Natural killer cell (primary cell): ENCODE data around the gene WNT6. TPM values are rescaled to one million over a fixed set of nuclear protein-coding genes. Genes with fewer than 3 reads are reported as not detected.

Source experiments
- ATAC-seq, 3 donors: fragments of 150-1000 bp in 2 of 3; fragments of 200-7000 bp in 1 of 3; cut with Tn5 transposase; 1 replicate in 1 of 3; 2 replicates in 2 of 3; pipeline ENCODE4 v1.10.0; 2021; ENCODE audit warnings: mild to moderate bottlenecking in 2 of 3, moderate library complexity in 2 of 3
- DNase-seq, 2 donors: peaks; one replicate each; pipeline versions ENCODE4 v3.0.0 to v3.0.0-alpha.2; 2013 to 2021; ENCODE audit warnings: mixed read lengths in 1 of 2
- H3K27ac ChIP-seq: one replicate; pipeline ENCODE4 v1.5.1; 2013; ENCODE audit warnings: mild to moderate bottlenecking, low read length
- H3K27me3 ChIP-seq: one replicate; pipeline ENCODE4 v1.6.1; 2013; ENCODE audit warnings: low read length; ENCODE audit not compliant: control insufficient read depth, insufficient read depth
- H3K36me3 ChIP-seq: one replicate; pipeline ENCODE4 v1.6.1; 2013; ENCODE audit warnings: low read length; ENCODE audit not compliant: control insufficient read depth, insufficient read depth
- H3K4me1 ChIP-seq: one replicate; pipeline ENCODE4 v1.6.1; 2013; ENCODE audit warnings: low read length; ENCODE audit not compliant: control insufficient read depth, insufficient read depth
- H3K4me3 ChIP-seq: one replicate; pipeline ENCODE4 v1.5.1; 2013; ENCODE audit warnings: low read length
- H3K9me3 ChIP-seq: one replicate; pipeline ENCODE4 v1.6.1; 2013; ENCODE audit warnings: low read length; ENCODE audit not compliant: control insufficient read depth, insufficient read depth
- H3K27ac Mint-ChIP-seq, 2 donors: one replicate each; pipeline ENCODE4 v1.8.0; 2022; ENCODE audit warnings: mild to moderate bottlenecking in 2 of 2, mixed read lengths in 2 of 2, moderate library complexity in 1 of 2
- H3K27me3 Mint-ChIP-seq, 2 donors: one replicate each; pipeline ENCODE4 v1.8.0; 2022; ENCODE audit warnings: low read depth in 2 of 2, mixed read lengths in 2 of 2
- H3K36me3 Mint-ChIP-seq: one replicate; pipeline ENCODE4 v1.8.0; 2022; ENCODE audit warnings: mixed read lengths
- H3K4me1 Mint-ChIP-seq, 2 donors: one replicate each; pipeline ENCODE4 v1.8.0; 2022; ENCODE audit warnings: mixed read lengths in 2 of 2
- H3K4me3 Mint-ChIP-seq: one replicate; pipeline ENCODE4 v1.8.0; 2022; ENCODE audit warnings: mild to moderate bottlenecking, moderate library complexity, mixed read lengths
- H3K9me3 Mint-ChIP-seq, 2 donors: one replicate each; pipeline ENCODE4 v1.8.0; 2022; ENCODE audit warnings: mixed read lengths in 2 of 2
- CTCF ChIP-seq: fragments of 200-600 bp; IDR thresholded peaks from one replicate; pipeline ENCODE4 v1.8.0; 2022; ENCODE audit warnings: antibody characterized with exemption
- WGBS: methylation state at CpG from one replicate; pipeline ENCODE4 v1.1.7; 2013; ENCODE audit warnings: missing lambda C conversion rate; ENCODE audit not compliant: insufficient coverage; 5-methylcytosine and 5-hydroxymethylcytosine counted together
- intact Hi-C: fragments of 100-400 bp; cut with micrococcal nuclease; formaldehyde crosslinking; loops from one replicate; pipeline ENCODE4 v1.14.2; 2022
- total RNA-seq, 4 donors: library from RNA; stranded (reverse); fragments of 120-200 nt in 1 of 4; gene quantifications; one replicate each; pipeline versions ENCODE4 v1.2.3 to v1.2.4, GENCODE V29; 2013 to 2022

The WNT6 gene
- total RNA-seq, 3 donors from 2014 or later (not counting 1 experiment from before 2014, with no cell fraction given): not detected

- no peak overlapping the region for H3K27ac Mint-ChIP-seq
- H3K4me3 Mint-ChIP-seq: no peak overlapping the region
- DNase-seq: no peak
- Histone ChIP-seq H3K4me1 (no peaks in the 10 kb centered on the region), H3K27me3 (no peaks in the 10 kb centered on the region), H3K27ac (no peak overlapping the region), H3K36me3 (no peaks in the 10 kb centered on the region), H3K9me3 (no peaks in the 10 kb centered on the region), H3K4me3 (no peak overlapping the region)
- no peaks in the 10 kb centered on the region for H3K4me1 Mint-ChIP-seq
- H3K27me3 Mint-ChIP-seq: peaks cover 15 to 31% of the 10 kb centered on the region in 2 donors
- no peaks in the 10 kb centered on the region for H3K36me3 Mint-ChIP-seq
- no peak for ATAC-seq
- 90% methylated on average over 21 of the region's 21 CpGs for WGBS
- H3K9me3 Mint-ChIP-seq: no peaks in the 10 kb centered on the region
- TF ChIP-seq CTCF: no peak
- intact Hi-C loops: no loop called here
Measured at GRCh38 chr2:218812096-218812815, 47.3 kb upstream of the WNT6 start.

GRCh38 chr2:218812861-218813260 lies 46.7 kb upstream of the WNT6 start:
- Mint-ChIP-seq H3K27ac (no peak overlapping the region), H3K4me3 (no peak overlapping the region), H3K4me1 (no peaks in the 10 kb centered on the region), H3K27me3 (peaks cover 19 to 31% of the 10 kb centered on the region in 2 donors), H3K36me3 (no peaks in the 10 kb centered on the region), H3K9me3 (no peaks in the 10 kb centered on the region)
- Histone ChIP-seq H3K36me3 (no peaks in the 10 kb centered on the region), H3K4me3 (no peak overlapping the region), H3K4me1 (no peaks in the 10 kb centered on the region), H3K27me3 (no peaks in the 10 kb centered on the region), H3K9me3 (no peaks in the 10 kb centered on the region), H3K27ac (no peak overlapping the region)
- no peak for DNase-seq
- 87% methylated on average over 4 of the region's 5 CpGs for WGBS
- no peak for ATAC-seq
- no peak for TF ChIP-seq CTCF
- intact Hi-C loops: no loop called here

- H3K9me3 Mint-ChIP-seq: no peaks in the 10 kb centered on the region
- WGBS: 75% methylated on average over 11 of the region's 11 CpGs
Measured at GRCh38 chr2:218813771-218814460, 45.7 kb upstream of the WNT6 start.

More at GRCh38 chr2:218813771-218814460, 45.7 kb upstream of the WNT6 start:
- intact Hi-C loops: no loop called here
- no peak overlapping the region for H3K4me3 ChIP-seq
- Mint-ChIP-seq H3K27ac (no peak overlapping the region), H3K27me3 (peaks cover 19 to 30% of the 10 kb centered on the region in 2 donors), H3K4me3 (no peak overlapping the region), H3K36me3 (no peaks in the 10 kb centered on the region), H3K4me1 (no peaks in the 10 kb centered on the region)
- TF ChIP-seq CTCF: no peak
- ATAC-seq: no peak
- H3K27me3 ChIP-seq: no peaks in the 10 kb centered on the region
- no peak for DNase-seq
- no peaks in the 10 kb centered on the region for H3K4me1 ChIP-seq
- no peaks in the 10 kb centered on the region for H3K36me3 ChIP-seq
- no peak overlapping the region for H3K27ac ChIP-seq
- H3K9me3 ChIP-seq: no peaks in the 10 kb centered on the region
